B cell (primary cell): ENCODE measurements around the gene OS9. TPM values are rescaled to one million over a fixed set of nuclear protein-coding genes. Genes with fewer than 3 reads are reported as not detected.
A peak's percentile ranks its signal among the peaks of the same experiment; 100 is the strongest.

ENCODE experiments used
- ATAC-seq: fragments of 200-7000 bp; cut with Tn5 transposase; one replicate; pipeline ENCODE4 v1.10.0; 2021; ENCODE audit warnings: low read depth, mild to moderate bottlenecking, moderate number of reproducible peaks, moderate library complexity
- CTCF ChIA-PET: fragments of 350-600 bp; sonication (Branson Sonifier 250); formaldehyde crosslinking; loops from one replicate; lab custom pipeline; 2021; ENCODE audit warnings: antibody characterized with exemption, inconsistent platforms; lab: Charles Lee
- POLR2A ChIA-PET: fragments of 350-600 bp; sonication (Branson Sonifier 250); formaldehyde crosslinking; loops from one replicate; lab custom pipeline; 2021; ENCODE audit warnings: antibody characterized with exemption; lab: Charles Lee
- DNase-seq: peaks from one replicate; pipeline ENCODE4 v3.0.0; 2013
- H2AFZ ChIP-seq: 2 replicates; pipeline ENCODE4 v1.6.1; 2012; ENCODE audit warnings: mild to moderate bottlenecking, low read depth, low read length; ENCODE audit not compliant: insufficient read depth, poor library complexity, severe bottlenecking
- H3K27ac ChIP-seq, 2 donors: 1 replicate in 1 of 2; 2 replicates in 1 of 2; pipeline ENCODE4 v1.5.1; 2012 to 2013; ENCODE audit warnings: low read length in 2 of 2, mild to moderate bottlenecking in 2 of 2, moderate library complexity in 1 of 2
- H3K27me3 ChIP-seq, 4 experiments: fragments of 200-600 bp in 1 of 4; sonication (generic) in 1 of 4; replicated peaks in 1 of 4; 1 replicate in 2 of 4; 2 replicates in 2 of 4; pipeline versions ENCODE4 v1.6.1 to v1.7.0; 2013 to 2016; ENCODE audit warnings: low read length in 3 of 4, mild to moderate bottlenecking in 2 of 4, mixed read lengths in 1 of 4, moderate library complexity in 1 of 4; ENCODE audit not compliant: insufficient read depth in 4 of 4, control insufficient read depth in 3 of 4; ENCODE audit errors: control extremely low read depth in 1 of 4
- H3K36me3 ChIP-seq, 2 experiments: replicated peaks in 1 of 2; 1 replicate in 1 of 2; 2 replicates in 1 of 2; pipeline versions ENCODE4 v1.6.1 to v1.7.1; 2013; ENCODE audit warnings: low read length in 1 of 2; ENCODE audit not compliant: insufficient read depth in 2 of 2, control insufficient read depth in 1 of 2; ENCODE audit errors: control extremely low read depth in 1 of 2, extremely low read depth in 1 of 2
- H3K4me1 ChIP-seq, 2 donors: fragments of 200-600 bp in 1 of 2; sonication (generic) in 1 of 2; 1 replicate in 1 of 2; 2 replicates in 1 of 2; pipeline versions ENCODE4 v1.5.1 to v1.6.1; 2013 to 2017; ENCODE audit warnings: low read length in 2 of 2; ENCODE audit not compliant: control insufficient read depth in 2 of 2, insufficient read depth in 2 of 2
- H3K4me2 ChIP-seq: replicated peaks from 2 replicates; pipeline ENCODE3; 2012; ENCODE audit warnings: mild to moderate bottlenecking, low read depth, low read length; ENCODE audit not compliant: poor library complexity, severe bottlenecking
- H3K4me3 ChIP-seq, 5 experiments: fragments of 200-600 bp in 1 of 5; sonication (generic) in 1 of 5; 1 replicate in 3 of 5; 2 replicates in 2 of 5; pipeline versions ENCODE4 v1.5.1 to v1.7.0; 2011 to 2016; ENCODE audit warnings: low read length in 4 of 5, mild to moderate bottlenecking in 4 of 5, low read depth in 2 of 5, control low read depth in 1 of 5, moderate library complexity in 1 of 5; ENCODE audit not compliant: insufficient read depth in 1 of 5; ENCODE audit errors: control extremely low read depth in 1 of 5, extremely low read depth in 1 of 5
- H3K79me2 ChIP-seq: fragments of 200-600 bp; sonication (generic); one replicate; pipeline ENCODE4 v1.6.0; 2016; ENCODE audit warnings: low read length; ENCODE audit not compliant: control insufficient read depth, insufficient read depth
- H3K9ac ChIP-seq: fragments of 200-600 bp; sonication (generic); 2 replicates; pipeline ENCODE4 v1.6.1; 2017; ENCODE audit warnings: mild to moderate bottlenecking, low read length, moderate library complexity
- H3K9me3 ChIP-seq, 3 donors: one replicate each; pipeline versions ENCODE4 v1.6.1 to v1.7.1; 2013; ENCODE audit warnings: low read length in 2 of 3; ENCODE audit not compliant: control insufficient read depth in 2 of 3, insufficient read depth in 1 of 3; ENCODE audit errors: control extremely low read depth in 1 of 3
- H4K20me1 ChIP-seq: 2 replicates; pipeline ENCODE4 v1.6.0; 2012; ENCODE audit warnings: mild to moderate bottlenecking, low read length; ENCODE audit not compliant: insufficient read depth, control insufficient read depth, poor library complexity, severe bottlenecking
- H3K27ac Mint-ChIP-seq: one replicate; pipeline ENCODE4 v1.8.0; 2021; ENCODE audit warnings: mixed read lengths
- H3K27me3 Mint-ChIP-seq: one replicate; pipeline ENCODE4 v1.8.0; 2021; ENCODE audit warnings: mixed read lengths
- H3K4me1 Mint-ChIP-seq: one replicate; pipeline ENCODE4 v1.8.0; 2021; ENCODE audit warnings: mixed read lengths
- H3K4me3 Mint-ChIP-seq: one replicate; pipeline ENCODE4 v1.8.0; 2021; ENCODE audit warnings: mixed read lengths
- H3K9me3 Mint-ChIP-seq: one replicate; pipeline ENCODE4 v1.8.0; 2022; ENCODE audit warnings: mixed read lengths; ENCODE audit not compliant: insufficient read depth
- EZH2 ChIP-seq: IDR thresholded peaks from 2 replicates; pipeline ENCODE4 v1.6.1; 2012; ENCODE audit warnings: borderline replicate concordance, low read depth, mild to moderate bottlenecking, moderate library complexity, low read length; ENCODE audit not compliant: insufficient read depth, poor library complexity, severe bottlenecking
- WGBS: methylation state at CpG from one replicate; pipeline ENCODE4 v1.1.5; 2013; ENCODE audit warnings: missing lambda C conversion rate; ENCODE audit not compliant: insufficient coverage; 5-methylcytosine and 5-hydroxymethylcytosine counted together
- intact Hi-C: fragments of 100-400 bp; cut with micrococcal nuclease; formaldehyde crosslinking; loops from one replicate; pipeline ENCODE4 v1.10.0; 2022
- polyA plus RNA-seq: library from polyadenylated mRNA; depleted of rRNA; stranded (reverse); fragments of >200 nt; gene quantifications from 2 replicates; pipeline ENCODE4 v1.2.3, GENCODE V29; 2012
- total RNA-seq, 2 donors: library from RNA; stranded (reverse); fragments of 120-200 nt in 1 of 2; gene quantifications; 1 replicate in 1 of 2; 2 replicates in 1 of 2; pipeline versions ENCODE4 v1.2.3 to v1.2.4, GENCODE V29; 2013 to 2022
- TF ChIP-seq, protein P1 (sequence below): fragments of 200-600 bp; IDR thresholded peaks from one replicate; pipeline ENCODE4 v1.8.0; 2022; ENCODE audit warnings: antibody characterized with exemption, mild to moderate bottlenecking

Gene OS9
- total and polyA plus RNA-seq, 2 donors (not counting 1 experiment from before 2014, with no cell fraction given): 182 to 234 TPM

DNA sequence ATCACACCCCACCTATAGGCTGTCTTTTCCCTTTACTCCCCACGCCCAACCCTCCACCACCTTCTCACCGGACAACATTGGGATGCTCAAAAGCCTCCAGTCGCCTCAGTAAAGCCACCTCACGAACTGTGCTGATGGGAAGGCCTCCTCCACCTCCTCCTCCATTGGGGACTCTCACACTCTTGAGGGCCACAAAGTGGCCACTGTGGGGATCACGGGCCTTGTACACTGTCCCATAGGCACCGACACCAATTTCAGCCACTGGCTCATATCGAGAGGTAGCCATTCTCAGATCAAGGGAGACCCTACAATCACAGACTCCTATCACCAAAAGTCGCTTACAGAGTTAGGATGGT lies 57.5 kb downstream of the OS9 start:
- POLR2A ChIA-PET: no interaction called here
- peak overlapping the region; percentile 95 for H3K27ac Mint-ChIP-seq
- peak overlapping the region; percentile 91 for H3K4me3 Mint-ChIP-seq
- Histone ChIP-seq H3K4me2 (peak overlapping the region; percentile 85), H3K27me3 (no peaks in the 10 kb centered on the region), H3K36me3 (peaks cover 2 to 40% of the 10 kb centered on the region in 2 experiments), H3K27ac (peak overlapping the region; percentile 66 to 85), H3K9ac (peak overlapping the region; percentile 75), H3K4me3 (peak overlapping the region; percentile 51 to 84 (median 78)), H3K9me3 (no peaks in the 10 kb centered on the region), H3K79me2 (peaks cover 22% of the 10 kb centered on the region), H2AFZ (peak overlapping the region; percentile 90), H3K4me1 (peaks cover 33 to 45% of the 10 kb centered on the region in 2 donors), H4K20me1 (peaks cover 7% of the 10 kb centered on the region)
- intact Hi-C loops: loop anchor here (5.0 to 10.0 kb wide), 5 partner anchors 267 to 1634 kb away; partner anchors contain the start of genes GLI1, INHBE, MARS1 and NAB2
- peaks cover 49% of the 10 kb centered on the region for H3K4me1 Mint-ChIP-seq
- ATAC-seq (no peak), DNase-seq (no peak)
- 20% methylated on average over 7 of the region's 8 CpGs for WGBS
- H3K27me3 Mint-ChIP-seq: no peaks in the 10 kb centered on the region
- TF ChIP-seq, protein P1, sequence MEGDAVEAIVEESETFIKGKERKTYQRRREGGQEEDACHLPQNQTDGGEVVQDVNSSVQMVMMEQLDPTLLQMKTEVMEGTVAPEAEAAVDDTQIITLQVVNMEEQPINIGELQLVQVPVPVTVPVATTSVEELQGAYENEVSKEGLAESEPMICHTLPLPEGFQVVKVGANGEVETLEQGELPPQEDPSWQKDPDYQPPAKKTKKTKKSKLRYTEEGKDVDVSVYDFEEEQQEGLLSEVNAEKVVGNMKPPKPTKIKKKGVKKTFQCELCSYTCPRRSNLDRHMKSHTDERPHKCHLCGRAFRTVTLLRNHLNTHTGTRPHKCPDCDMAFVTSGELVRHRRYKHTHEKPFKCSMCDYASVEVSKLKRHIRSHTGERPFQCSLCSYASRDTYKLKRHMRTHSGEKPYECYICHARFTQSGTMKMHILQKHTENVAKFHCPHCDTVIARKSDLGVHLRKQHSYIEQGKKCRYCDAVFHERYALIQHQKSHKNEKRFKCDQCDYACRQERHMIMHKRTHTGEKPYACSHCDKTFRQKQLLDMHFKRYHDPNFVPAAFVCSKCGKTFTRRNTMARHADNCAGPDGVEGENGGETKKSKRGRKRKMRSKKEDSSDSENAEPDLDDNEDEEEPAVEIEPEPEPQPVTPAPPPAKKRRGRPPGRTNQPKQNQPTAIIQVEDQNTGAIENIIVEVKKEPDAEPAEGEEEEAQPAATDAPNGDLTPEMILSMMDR: no peak
- TF ChIP-seq EZH2: no peak
- CTCF ChIA-PET: interaction anchor here (0.7 to 1.2 kb wide), 2 partner anchors 10 to 38 kb away, joined by 8 to 9 read pairs; no protein-coding TSS in a partner anchor
- H3K9me3 Mint-ChIP-seq: no peaks in the 10 kb centered on the region
